ENCODE data around the gene ASIC3. TPM values are rescaled to one million over a fixed set of nuclear protein-coding genes. Genes with fewer than 3 reads are reported as not detected.

Gene ASIC3
- total and polyA plus RNA-seq, 10 donors: 1.1 to 5.0 (median 2.8) TPM

GRCh38 chr7:151068069-151068773, 19.9 kb downstream of the ASIC3 start:
- 89 to 94% (median 93%) methylated on average over 12 of the region's 12 CpGs for WGBS, 5 donors

GRCh38 chr7:151069841-151070573, 21.7 kb downstream of the ASIC3 start:
- peaks cover 0 to 100% (median 96%) of the 10 kb centered on the region in 6 donors for H3K36me3 ChIP-seq
- DNase-seq: no peak
- intact Hi-C loops (cut with DNase I; ENCODE audit: low total_unique reads): no loop called here
- no peaks in the 10 kb centered on the region for H3K9me3 ChIP-seq
- H3K27me3 ChIP-seq (replicated peaks in 1 of 7): no peaks in the 10 kb centered on the region
- H3K27ac ChIP-seq: no peak overlapping the region
- TF ChIP-seq CTCF (IDR thresholded peaks at IDR 0.05 in 8 of 11, conservative IDR thresholded peaks at IDR 0.05 in 3 of 11) (no peak), POLR2AphosphoS5 (IDR thresholded peaks at IDR 0.05) (peak in 1 of 3 donors; percentile 20)
- WGBS, 5 donors: 85 to 99% (median 91%) methylated on average over 5 to 17 of the region's 17 CpGs
- H3K4me1 ChIP-seq: no peaks in the 10 kb centered on the region
- no peak overlapping the region for H3K4me3 ChIP-seq

More at GRCh38 chr7:151068069-151068773, 19.9 kb downstream of the ASIC3 start:
- Histone ChIP-seq H3K4me1 (peaks cover 0 to 4% (median 0%) of the 10 kb centered on the region in 6 donors), H3K4me3 (no peak overlapping the region), H3K27ac (no peak overlapping the region), H3K27me3 (replicated peaks in 1 of 7) (no peaks in the 10 kb centered on the region), H3K36me3 (peaks cover 0 to 100% (median 87%) of the 10 kb centered on the region in 6 donors), H3K9me3 (no peaks in the 10 kb centered on the region)
- intact Hi-C loops (cut with DNase I; ENCODE audit: low total_unique reads): no loop called here
- DNase-seq: no peak
- TF ChIP-seq POLR2A (IDR thresholded peaks at IDR 0.05): no peak

GRCh38 chr7:151070574-151070960, 22.2 kb downstream of the ASIC3 start:
- TF ChIP-seq CTCF (IDR thresholded peaks at IDR 0.05 in 8 of 11, conservative IDR thresholded peaks at IDR 0.05 in 3 of 11) (no peak), POLR2AphosphoS5 (IDR thresholded peaks at IDR 0.05) (peak in 1 of 3 donors; percentile 48)
- Histone ChIP-seq H3K4me1 (no peaks in the 10 kb centered on the region), H3K27me3 (replicated peaks in 1 of 7) (no peaks in the 10 kb centered on the region), H3K4me3 (no peak overlapping the region), H3K27ac (no peak overlapping the region), H3K36me3 (peaks cover 0 to 100% (median 96%) of the 10 kb centered on the region in 6 donors), H3K9me3 (no peaks in the 10 kb centered on the region)
- WGBS, 5 donors: 91 to 100% (median 92%) methylated on average over 4 to 15 of the region's 15 CpGs; no CpG with 5 or more reads in 1 of the 5 donors
- intact Hi-C loops (cut with DNase I; ENCODE audit: low total_unique reads): no loop called here
- DNase-seq: no peak

GRCh38 chr7:151071032-151071866, 22.9 kb downstream of the ASIC3 start:
- no peak for TF ChIP-seq CTCF (IDR thresholded peaks at IDR 0.05 in 8 of 11, conservative IDR thresholded peaks at IDR 0.05 in 3 of 11)
- TF ChIP-seq POLR2A (IDR thresholded peaks at IDR 0.05): no peak
- TF ChIP-seq POLR2AphosphoS5 (IDR thresholded peaks at IDR 0.05): no peak
- Histone ChIP-seq H3K27ac (no peak overlapping the region), H3K4me3 (no peak overlapping the region), H3K9me3 (no peaks in the 10 kb centered on the region), H3K27me3 (replicated peaks in 1 of 7) (no peaks in the 10 kb centered on the region), H3K4me1 (no peaks in the 10 kb centered on the region), H3K36me3 (peaks cover 0 to 100% (median 96%) of the 10 kb centered on the region in 6 donors)
- DNase-seq: no peak
- intact Hi-C loops (cut with DNase I; ENCODE audit: low total_unique reads): no loop called here
- 93 to 96% (median 95%) methylated on average over 39 of the region's 39 CpGs for WGBS, 5 donors
